SU-DHL-6 (cell line): Measurements from ENCODE around the gene LMBR1L.

ENCODE experiments used
- H2AFZ ChIP-seq: fragments of 200-600 bp; sonication (generic); 2 replicates; pipeline ENCODE4 v1.6.1; 2014; ENCODE audit warnings: low read depth, mild to moderate bottlenecking, moderate library complexity, mixed read lengths, antibody characterized with exemption, low read length; ENCODE audit not compliant: severe bottlenecking
- H3F3A ChIP-seq: fragments of 200-600 bp; shearing (Covaris generic); 2 replicates; pipeline ENCODE4 v1.6.0; 2016; ENCODE audit warnings: antibody characterized with exemption, mild to moderate bottlenecking; ENCODE audit not compliant: insufficient read depth
- H3K27ac ChIP-seq: fragments of 200-600 bp; sonication (generic); 2 replicates; pipeline ENCODE4 v1.5.1; 2016; ENCODE audit warnings: low read depth, mild to moderate bottlenecking, low read length, moderate library complexity, mixed read lengths
- H3K27me3 ChIP-seq: fragments of 200-600 bp; sonication (generic), shearing (Covaris generic); 2 replicates; pipeline ENCODE4 v1.6.0; 2014; ENCODE audit warnings: mild to moderate bottlenecking, low read length
- H3K36me3 ChIP-seq: fragments of 200-600 bp; sonication (generic); 2 replicates; pipeline ENCODE4 v1.6.1; 2014; ENCODE audit warnings: mild to moderate bottlenecking, low read length, mixed read lengths
- H3K4me2 ChIP-seq: fragments of 300-600, 200-600 bp; shearing (Covaris generic), sonication (generic); 2 replicates; pipeline ENCODE4 v1.6.0; 2014; ENCODE audit warnings: low read length, low read depth, mild to moderate bottlenecking; ENCODE audit not compliant: poor library complexity, severe bottlenecking
- H3K4me3 ChIP-seq: fragments of 200-600 bp; sonication (generic); 2 replicates; pipeline ENCODE4 v1.5.1; 2014; ENCODE audit warnings: antibody characterized with exemption, low read length, mild to moderate bottlenecking, mixed read lengths; ENCODE audit not compliant: insufficient read depth, poor library complexity, severe bottlenecking
- H3K79me2 ChIP-seq: fragments of 200-600 bp; sonication (generic); 2 replicates; pipeline ENCODE4 v1.6.1; 2014; ENCODE audit warnings: mild to moderate bottlenecking, low read length, moderate library complexity; ENCODE audit not compliant: insufficient read depth
- H3K9ac ChIP-seq: fragments of 200-600 bp; sonication (generic); 2 replicates; pipeline ENCODE4 v1.7.0; 2014; ENCODE audit warnings: mild to moderate bottlenecking, low read length
- H3K9me2 ChIP-seq: fragments of 200-600 bp; sonication (generic); replicated peaks from 2 replicates; pipeline ENCODE4 v1.6.1; 2014; ENCODE audit warnings: low read length; ENCODE audit not compliant: insufficient read depth
- H3K9me3 ChIP-seq: fragments of 200-600 bp; sonication (generic); 2 replicates; pipeline ENCODE4 v1.6.1; 2014; ENCODE audit warnings: low read length, mixed read lengths; ENCODE audit not compliant: insufficient read depth
- H4K20me1 ChIP-seq: fragments of 200-600 bp; sonication (generic); 2 replicates; pipeline ENCODE4 v1.6.1; 2014; ENCODE audit warnings: low read depth, mild to moderate bottlenecking, antibody characterized with exemption, low read length, moderate library complexity, mixed read lengths
- CTCF ChIP-seq: fragments of 200-600 bp; sonication (generic); IDR thresholded peaks from one replicate; pipeline ENCODE4 v1.5.1; 2017; ENCODE audit warnings: antibody characterized with exemption, mild to moderate bottlenecking, low read length, moderate library complexity; ENCODE audit not compliant: insufficient read depth, poor library complexity, severe bottlenecking
- EZH2phosphoT487 ChIP-seq: fragments of 200-600 bp; sonication (generic), shearing (Covaris generic); conservative IDR thresholded peaks from 2 replicates; pipeline ENCODE4 v1.6.1; 2018; ENCODE audit warnings: mild to moderate bottlenecking, antibody characterized with exemption, low read length, moderate library complexity, mixed read lengths

LMBR1L gene

GRCh38 chr12:49147384-49147783 is 36.7 kb upstream of the LMBR1L start:
- Histone ChIP-seq H3K27me3 (no peaks in the 10 kb centered on the region), H3K9ac (no peak overlapping the region)
- TF ChIP-seq EZH2phosphoT487 (no peak), CTCF (no peak)

GRCh38 chr12:49146406-49146805 is 35.8 kb upstream of the LMBR1L start:
- no peaks in the 10 kb centered on the region for H3K36me3 ChIP-seq
- H3K9ac ChIP-seq: no peak overlapping the region
- H4K20me1 ChIP-seq: no peaks in the 10 kb centered on the region
- no peaks in the 10 kb centered on the region for H3K9me3 ChIP-seq
- TF ChIP-seq CTCF (no peak), EZH2phosphoT487 (no peak)
- no peak overlapping the region for H3K4me3 ChIP-seq
- H3K79me2 ChIP-seq: peaks cover 6% of the 10 kb centered on the region; the same call in 1 of the 2 replicates
- no peak overlapping the region for H3K4me2 ChIP-seq
- H3K9me2 ChIP-seq: no peaks in the 10 kb centered on the region
- H3K27me3 ChIP-seq: no peaks in the 10 kb centered on the region
- H3F3A ChIP-seq: no peaks in the 10 kb centered on the region
- H3K27ac ChIP-seq: no peak overlapping the region
- no peak overlapping the region for H2AFZ ChIP-seq

More at GRCh38 chr12:49147384-49147783, 36.7 kb upstream of the LMBR1L start:
- Histone ChIP-seq H3F3A (no peaks in the 10 kb centered on the region), H3K79me2 (peaks cover 6% of the 10 kb centered on the region; the same call in 1 of the 2 replicates), H3K9me3 (no peaks in the 10 kb centered on the region), H4K20me1 (no peaks in the 10 kb centered on the region), H3K4me2 (no peak overlapping the region), H3K36me3 (no peaks in the 10 kb centered on the region), H2AFZ (no peak overlapping the region), H3K9me2 (no peaks in the 10 kb centered on the region), H3K4me3 (no peak overlapping the region), H3K27ac (no peak overlapping the region)

- no peak for TF ChIP-seq CTCF
- TF ChIP-seq EZH2phosphoT487: no peak
- Histone ChIP-seq H3K79me2 (peaks cover 6% of the 10 kb centered on the region; the same call in 1 of the 2 replicates), H3F3A (no peaks in the 10 kb centered on the region), H3K4me3 (no peak overlapping the region), H3K9ac (no peak overlapping the region), H2AFZ (no peak overlapping the region), H3K27ac (no peak overlapping the region), H4K20me1 (no peaks in the 10 kb centered on the region), H3K9me2 (no peaks in the 10 kb centered on the region), H3K9me3 (no peaks in the 10 kb centered on the region), H3K4me2 (no peak overlapping the region), H3K36me3 (no peaks in the 10 kb centered on the region), H3K27me3 (no peaks in the 10 kb centered on the region)
Measured at GRCh38 chr12:49144384-49144783, 33.7 kb upstream of the LMBR1L start.
